CD14-positive monocyte (primary cell): ENCODE results near the gene ARMC8. TPM values are rescaled to one million over a fixed set of nuclear protein-coding genes. Genes with fewer than 3 reads are reported as not detected.

Experiments
- DNase-seq, 3 donors: peaks; one replicate each; pipeline ENCODE4 v3.0.0-alpha.2; 2011 to 2022
- H2AFZ ChIP-seq: 2 replicates; pipeline ENCODE4 v1.6.0; 2012; ENCODE audit warnings: mild to moderate bottlenecking, low read depth, low read length, inconsistent platforms; ENCODE audit not compliant: insufficient read depth, poor library complexity, severe bottlenecking
- H3K27ac ChIP-seq, 2 donors: 1 replicate in 1 of 2; 2 replicates in 1 of 2; pipeline ENCODE4 v1.5.1; 2012 to 2013; ENCODE audit warnings: low read length in 2 of 2, control low read depth in 1 of 2, inconsistent platforms in 1 of 2, low read depth in 1 of 2, mild to moderate bottlenecking in 1 of 2
- H3K27me3 ChIP-seq, 2 donors: one replicate each; pipeline versions ENCODE4 v1.6.0 to v1.6.1; 2011 to 2013; ENCODE audit warnings: low read length in 2 of 2; ENCODE audit not compliant: control insufficient read depth in 2 of 2, insufficient read depth in 2 of 2
- H3K36me3 ChIP-seq, 2 donors: replicated peaks in 1 of 2; 1 replicate in 1 of 2; 2 replicates in 1 of 2; pipeline versions ENCODE4 v1.5.1 to v1.6.1; 2012 to 2013; ENCODE audit warnings: low read length in 2 of 2, control low read depth in 1 of 2, inconsistent platforms in 1 of 2, mild to moderate bottlenecking in 1 of 2; ENCODE audit not compliant: insufficient read depth in 2 of 2, control insufficient read depth in 1 of 2
- H3K4me1 ChIP-seq, 2 donors: 1 replicate in 1 of 2; 2 replicates in 1 of 2; pipeline versions ENCODE4 v1.5.1 to v1.6.1; 2012 to 2013; ENCODE audit warnings: low read length in 2 of 2, control low read depth in 1 of 2, inconsistent platforms in 1 of 2, mild to moderate bottlenecking in 1 of 2, moderate library complexity in 1 of 2; ENCODE audit not compliant: insufficient read depth in 2 of 2, control insufficient read depth in 1 of 2
- H3K4me2 ChIP-seq: replicated peaks from 2 replicates; pipeline ENCODE3; 2012; ENCODE audit warnings: low read length, moderate library complexity, mild to moderate bottlenecking; ENCODE audit not compliant: poor library complexity, severe bottlenecking; ENCODE audit errors: extremely low read depth
- H3K4me3 ChIP-seq, 3 experiments: fragments of 200-600 bp in 1 of 3; sonication (generic) in 1 of 3; replicated peaks in 1 of 3; 1 replicate in 2 of 3; 2 replicates in 1 of 3; pipeline ENCODE4 v1.5.1; 2011 to 2013; ENCODE audit warnings: low read length in 3 of 3, mild to moderate bottlenecking in 3 of 3, control low read depth in 2 of 3, low read depth in 2 of 3, inconsistent platforms in 1 of 3, moderate library complexity in 1 of 3
- H3K79me2 ChIP-seq: 2 replicates; pipeline ENCODE4 v1.6.0; 2012; ENCODE audit warnings: mild to moderate bottlenecking, control low read depth, inconsistent platforms, low read length, moderate library complexity; ENCODE audit not compliant: insufficient read depth
- H3K9ac ChIP-seq: 2 replicates; pipeline ENCODE4 v1.6.0; 2017; ENCODE audit warnings: low read length, mild to moderate bottlenecking; ENCODE audit not compliant: insufficient read depth, poor library complexity, severe bottlenecking
- H3K9me3 ChIP-seq, 2 donors: replicated peaks in 1 of 2; 1 replicate in 1 of 2; 2 replicates in 1 of 2; pipeline versions ENCODE4 v1.5.1 to v1.6.1; 2012 to 2013; ENCODE audit warnings: low read length in 2 of 2, control low read depth in 1 of 2; ENCODE audit not compliant: control insufficient read depth in 1 of 2, insufficient read depth in 1 of 2
- H4K20me1 ChIP-seq: 2 replicates; pipeline ENCODE4 v1.6.0; 2012; ENCODE audit warnings: mild to moderate bottlenecking, low read length, control low read depth, moderate library complexity; ENCODE audit not compliant: insufficient read depth
- H3K27ac Mint-ChIP-seq, 7 donors: one replicate each; pipeline ENCODE4 v1.8.0; 2020; ENCODE audit warnings: mild to moderate bottlenecking in 7 of 7, mixed read lengths in 7 of 7, moderate library complexity in 6 of 7, inconsistent platforms in 2 of 7
- H3K27me3 Mint-ChIP-seq, 3 donors: one replicate each; pipeline ENCODE4 v1.8.0; 2021 to 2022; ENCODE audit warnings: low read depth in 3 of 3, mild to moderate bottlenecking in 3 of 3, mixed read lengths in 3 of 3, moderate library complexity in 3 of 3, inconsistent platforms in 1 of 3
- H3K36me3 Mint-ChIP-seq, 2 donors: one replicate each; pipeline ENCODE4 v1.8.0; 2020; ENCODE audit warnings: mixed read lengths in 2 of 2, inconsistent platforms in 1 of 2, mild to moderate bottlenecking in 1 of 2
- H3K4me1 Mint-ChIP-seq: one replicate; pipeline ENCODE4 v1.8.0; 2020; ENCODE audit warnings: mild to moderate bottlenecking, mixed read lengths
- H3K4me3 Mint-ChIP-seq, 2 donors: one replicate each; pipeline ENCODE4 v1.8.0; 2020; ENCODE audit warnings: mild to moderate bottlenecking in 2 of 2, mixed read lengths in 2 of 2, moderate library complexity in 1 of 2
- H3K9me3 Mint-ChIP-seq, 7 donors: one replicate each; pipeline ENCODE4 v1.8.0; 2020 to 2022; ENCODE audit warnings: mixed read lengths in 7 of 7, mild to moderate bottlenecking in 6 of 7, moderate library complexity in 6 of 7, inconsistent platforms in 2 of 7
- CTCF ChIP-seq: fragments of 200-600 bp; IDR thresholded peaks from one replicate; pipeline ENCODE4 v1.8.0; 2022; ENCODE audit warnings: antibody characterized with exemption, mild to moderate bottlenecking
- WGBS: methylation state at CpG from one replicate; pipeline ENCODE4 v1.1.5; 2013; ENCODE audit warnings: missing lambda C conversion rate; ENCODE audit not compliant: insufficient coverage; 5-methylcytosine and 5-hydroxymethylcytosine counted together
- intact Hi-C, 2 donors: fragments of 100-400 bp; cut with micrococcal nuclease; formaldehyde crosslinking; loops; one replicate each; pipeline versions ENCODE4 v1.15.0 to v1.15.1; 2023
- polyA plus RNA-seq, 3 donors: library from polyadenylated mRNA; depleted of rRNA in 1 of 3; unstranded in 2 of 3; stranded (reverse) in 1 of 3; fragments of 300-500 nt in 2 of 3; fragments of >200 nt in 1 of 3; fragmentation: Illumina TruSeq in 2 of 3; gene quantifications; 1 replicate in 2 of 3; 2 replicates in 1 of 3; pipeline ENCODE4 v1.2.3, GENCODE V29; 2012 to 2021

Gene ARMC8
- polyA plus RNA-seq, 3 donors = 34.3 to 43.9 (median 42.0) TPM

GRCh38 chr3:138234401-138235179 is 47.5 kb downstream of the ARMC8 start:
- Histone ChIP-seq H3K4me3 (no peak overlapping the region), H3K36me3 (peaks cover 86 to 98% of the 10 kb centered on the region in 2 donors), H3K4me2 (no peak overlapping the region), H3K27ac (no peak overlapping the region), H3K27me3 (no peaks in the 10 kb centered on the region), H3K79me2 (no peaks in the 10 kb centered on the region), H4K20me1 (no peaks in the 10 kb centered on the region), H3K9ac (no peak overlapping the region), H3K9me3 (no peaks in the 10 kb centered on the region), H2AFZ (no peak overlapping the region), H3K4me1 (no peaks in the 10 kb centered on the region)
- H3K36me3 Mint-ChIP-seq = peaks cover 69 to 84% of the 10 kb centered on the region in 2 donors
- 100% methylated on average over 2 of the region's 5 CpGs for WGBS
- peaks cover 0 to 2% (median 0%) of the 10 kb centered on the region in 7 donors for H3K9me3 Mint-ChIP-seq
- no peaks in the 10 kb centered on the region for H3K4me1 Mint-ChIP-seq
- DNase-seq = no peak
- intact Hi-C loops = no loop called here
- no peaks in the 10 kb centered on the region for H3K27me3 Mint-ChIP-seq
- peak overlapping the region in 1 of 7 donors; percentile 20 for H3K27ac Mint-ChIP-seq
- H3K4me3 Mint-ChIP-seq = no peak overlapping the region
- no peak for TF ChIP-seq CTCF

GRCh38 chr3:138238711-138239110 is 51.6 kb downstream of the ARMC8 start:
- no peak overlapping the region for H3K4me3 Mint-ChIP-seq
- no peaks in the 10 kb centered on the region for H3K9me3 ChIP-seq
- no peaks in the 10 kb centered on the region for H3K79me2 ChIP-seq
- H3K4me1 Mint-ChIP-seq = no peaks in the 10 kb centered on the region
- H3K4me3 ChIP-seq = no peak overlapping the region
- DNase-seq = no peak
- no peaks in the 10 kb centered on the region for H3K9me3 Mint-ChIP-seq
- intact Hi-C loops = no loop called here
- H3K27me3 ChIP-seq = no peaks in the 10 kb centered on the region
- TF ChIP-seq CTCF = no peak
- H3K36me3 Mint-ChIP-seq = peaks cover 67 to 75% of the 10 kb centered on the region in 2 donors
- H3K4me2 ChIP-seq = no peak overlapping the region
- H3K27me3 Mint-ChIP-seq = no peaks in the 10 kb centered on the region
- no peaks in the 10 kb centered on the region for H4K20me1 ChIP-seq
- no peaks in the 10 kb centered on the region for H3K4me1 ChIP-seq
- H3K27ac ChIP-seq = no peak overlapping the region
- H3K27ac Mint-ChIP-seq = no peak overlapping the region
- H3K36me3 ChIP-seq = peaks cover 84 to 97% of the 10 kb centered on the region in 2 donors
- WGBS = no CpG with 5 or more reads among the region's 6 CpGs
- H3K9ac ChIP-seq = no peak overlapping the region
- no peak overlapping the region for H2AFZ ChIP-seq
